ENCODE measurements around the gene UFL1.
"Not testable (repeated sequence)": the region's sequence is repeated elsewhere in the genome, so short reads cannot be mapped to it uniquely, and the experiment has no call there.

The UFL1 gene

DNA sequence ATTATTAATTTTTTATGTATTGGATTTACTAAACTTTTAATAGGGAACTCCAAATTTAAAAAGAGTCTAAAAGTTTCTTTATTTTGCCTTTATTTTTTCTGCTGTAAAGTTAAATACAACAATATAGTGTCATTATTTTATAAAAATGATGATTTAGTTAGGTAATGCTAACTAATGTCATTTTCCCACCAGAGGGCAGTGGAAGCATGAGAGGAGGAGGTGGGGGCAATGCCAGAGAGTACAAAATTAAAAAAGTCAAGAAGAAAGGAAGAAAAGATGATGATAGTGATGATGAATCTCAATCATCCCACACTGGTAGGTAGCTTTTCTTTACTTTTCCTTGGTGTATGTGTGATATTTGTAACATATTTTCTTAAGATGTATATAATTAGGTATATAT, 21.1 kb downstream of the UFL1 start:
- H3K27me3 Mint-ChIP-seq = no peaks in the 10 kb centered on the region
- peaks cover 41% of the 10 kb centered on the region for H3K36me3 Mint-ChIP-seq (ENCODE audit: low read depth)
- ATAC-seq (no peak), DNase-seq (no peak)
- H3K9me3 Mint-ChIP-seq = no peaks in the 10 kb centered on the region
- no peaks in the 10 kb centered on the region for H3K4me1 Mint-ChIP-seq
- H3K4me3 Mint-ChIP-seq = no peak overlapping the region
- no peak overlapping the region for H3K27ac Mint-ChIP-seq

DNA sequence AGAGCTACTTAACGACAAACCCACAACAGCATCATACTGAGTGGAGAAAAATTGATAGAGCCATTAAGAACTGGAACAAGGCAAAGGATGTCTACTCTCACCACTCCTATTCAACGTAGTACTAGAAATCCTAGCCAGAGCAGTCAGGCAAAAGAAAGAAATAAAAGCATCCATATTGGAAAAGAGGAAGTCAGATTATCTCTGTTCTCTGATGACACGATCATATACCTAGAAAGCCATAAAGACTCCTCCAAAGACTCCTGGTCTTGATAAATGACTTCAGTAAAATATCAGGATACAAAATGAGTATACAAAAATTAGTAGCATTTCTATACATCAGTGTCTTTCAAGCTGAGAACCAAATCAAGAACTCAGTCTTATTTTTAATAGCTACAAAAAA, 24.3 kb downstream of the UFL1 start:
- Mint-ChIP-seq H3K27me3 (no peaks in the 10 kb centered on the region), H3K4me1 (no peaks in the 10 kb centered on the region), H3K9me3 (no peaks in the 10 kb centered on the region), H3K36me3 (ENCODE audit: low read depth) (peaks cover 36% of the 10 kb centered on the region), H3K4me3 (no peak overlapping the region), H3K27ac (no peak overlapping the region)
- DNase-seq (no peak), ATAC-seq (no peak)

DNA sequence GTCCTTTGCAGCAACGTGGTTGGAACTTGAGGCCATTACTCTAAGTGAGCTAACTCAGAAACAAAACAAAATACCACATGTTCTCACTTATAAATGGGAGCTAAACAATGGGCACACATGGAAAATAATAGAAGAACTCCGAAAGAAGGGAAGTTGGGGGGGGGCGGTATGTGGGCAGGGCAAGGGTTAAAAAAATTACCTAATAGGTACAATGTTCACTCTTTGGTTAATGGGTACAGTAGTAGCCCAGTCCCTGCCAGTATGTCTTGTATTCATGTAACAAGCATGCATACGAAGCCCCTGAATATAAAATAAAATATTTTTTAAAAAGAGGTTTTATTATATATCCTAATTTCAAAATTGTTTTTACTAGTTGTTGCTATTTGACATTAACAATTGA, 26.0 kb downstream of the UFL1 start:
- peaks cover 40% of the 10 kb centered on the region for H3K36me3 Mint-ChIP-seq (ENCODE audit: low read depth)
- H3K4me3 Mint-ChIP-seq = no peak overlapping the region
- DNase-seq (no peak), ATAC-seq (no peak)
- H3K9me3 Mint-ChIP-seq = no peaks in the 10 kb centered on the region
- H3K4me1 Mint-ChIP-seq = no peaks in the 10 kb centered on the region
- no peak overlapping the region for H3K27ac Mint-ChIP-seq
- H3K27me3 Mint-ChIP-seq = no peaks in the 10 kb centered on the region

DNA sequence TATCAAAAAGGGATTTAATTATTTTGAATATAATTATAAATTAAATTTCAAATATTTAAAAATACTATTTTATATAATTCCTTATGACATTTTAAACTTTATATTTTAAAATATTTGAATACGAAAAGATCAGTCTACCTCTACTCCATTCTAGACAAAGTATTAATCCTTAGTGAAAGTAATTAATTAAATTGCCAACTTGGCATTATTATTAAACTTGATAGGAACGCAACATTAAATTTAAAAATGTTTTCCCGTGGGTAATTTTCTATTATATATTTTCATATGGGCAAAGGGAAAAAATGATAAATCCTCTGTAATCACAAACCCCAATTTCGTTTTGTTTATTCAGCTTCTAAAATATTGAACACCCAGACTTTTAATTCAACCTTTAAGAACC, 33.0 kb downstream of the UFL1 start:
- Mint-ChIP-seq H3K4me1 (no peaks in the 10 kb centered on the region), H3K36me3 (ENCODE audit: low read depth) (peaks cover 51% of the 10 kb centered on the region), H3K27ac (no peak overlapping the region), H3K9me3 (no peaks in the 10 kb centered on the region), H3K4me3 (no peak overlapping the region), H3K27me3 (no peaks in the 10 kb centered on the region)
- no peak for ATAC-seq
- DNase-seq = no peak

DNA sequence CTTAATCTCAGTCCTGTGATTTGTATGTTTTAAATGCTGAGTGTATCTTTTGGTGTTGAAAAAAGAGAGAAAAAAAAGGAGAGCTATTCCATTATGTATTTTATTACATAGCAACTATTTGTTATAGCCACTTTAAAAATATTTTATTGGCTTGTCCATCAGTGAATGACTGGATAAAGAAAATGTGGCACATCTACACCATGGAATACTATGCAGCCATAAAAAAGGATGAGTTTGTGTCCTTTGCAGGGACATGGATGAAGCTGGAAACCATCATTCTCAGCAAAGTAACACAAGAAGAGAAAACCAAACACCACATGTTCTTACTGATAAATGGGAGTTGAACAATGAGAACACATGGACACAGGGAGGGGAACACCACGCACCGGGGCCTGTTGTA, 38.1 kb downstream of the UFL1 start:
- not testable (repeated sequence) for DNase-seq, H3K9me3 Mint-ChIP-seq, H3K27ac Mint-ChIP-seq, H3K27me3 Mint-ChIP-seq, ATAC-seq, H3K4me3 Mint-ChIP-seq, H3K4me1 Mint-ChIP-seq
- peaks cover 19% of the 10 kb centered on the region for H3K36me3 Mint-ChIP-seq (ENCODE audit: low read depth)

DNA sequence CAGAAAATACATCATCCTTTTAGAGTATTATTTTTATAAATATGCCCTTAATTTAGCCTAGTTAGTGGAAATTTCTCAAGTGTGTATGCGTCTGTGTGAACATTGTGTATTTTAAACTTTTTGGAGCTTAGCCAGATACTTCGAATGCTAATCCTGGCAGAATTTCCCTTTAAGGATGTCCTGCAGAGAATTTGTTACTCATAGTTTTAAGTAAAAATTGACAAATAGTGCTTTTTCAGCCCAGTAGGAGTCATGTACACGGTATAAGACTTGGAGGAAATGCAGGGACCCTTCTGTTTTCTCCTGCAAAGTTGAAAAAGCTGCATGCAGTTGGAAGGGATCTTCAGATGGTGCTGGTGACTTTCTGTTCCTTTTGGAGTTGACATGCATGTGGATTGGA, 41.3 kb downstream of the UFL1 start, which contains the start of gene FHL5:
Gene FHL5 (plus strand): TSS at position 243 of the 400 bp plus-strand sequence. CDS start 40,486 bp downstream, outside the sequence.
- DNase-seq (no peak), ATAC-seq (no peak)
- Mint-ChIP-seq H3K36me3 (ENCODE audit: low read depth) (no peaks in the 10 kb centered on the region), H3K9me3 (no peaks in the 10 kb centered on the region), H3K4me3 (no peak within 1 kb of the TSS), H3K4me1 (peaks cover 2% of the 10 kb centered on the region), H3K27ac (no peak within 1 kb of the TSS), H3K27me3 (peaks cover 8% of the 10 kb centered on the region)

DNA sequence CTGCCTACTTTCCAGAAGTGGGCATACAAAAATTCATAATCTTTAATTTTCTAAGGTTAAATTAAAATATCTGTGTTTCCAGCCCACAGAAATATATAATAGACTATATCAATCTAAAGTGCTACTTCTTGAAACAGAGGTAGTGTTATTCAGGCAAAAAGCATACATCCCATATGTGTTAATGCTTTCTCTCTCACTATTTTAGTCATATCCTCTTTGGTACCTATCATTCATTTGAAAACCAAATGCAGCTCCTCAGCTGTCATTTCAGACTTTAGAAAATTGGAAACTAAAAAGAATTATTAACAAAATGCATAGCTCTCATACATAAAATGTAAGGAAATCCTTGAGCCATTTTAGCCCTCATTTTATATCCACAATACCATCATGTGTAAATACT, 42.2 kb downstream of the UFL1 start:
- DNase-seq (no peak), ATAC-seq (no peak)
- Mint-ChIP-seq H3K27ac (no peak overlapping the region), H3K36me3 (ENCODE audit: low read depth) (no peaks in the 10 kb centered on the region), H3K27me3 (peaks cover 11% of the 10 kb centered on the region), H3K4me1 (peaks cover 2% of the 10 kb centered on the region), H3K4me3 (no peak overlapping the region), H3K9me3 (peaks cover 2% of the 10 kb centered on the region)

DNA sequence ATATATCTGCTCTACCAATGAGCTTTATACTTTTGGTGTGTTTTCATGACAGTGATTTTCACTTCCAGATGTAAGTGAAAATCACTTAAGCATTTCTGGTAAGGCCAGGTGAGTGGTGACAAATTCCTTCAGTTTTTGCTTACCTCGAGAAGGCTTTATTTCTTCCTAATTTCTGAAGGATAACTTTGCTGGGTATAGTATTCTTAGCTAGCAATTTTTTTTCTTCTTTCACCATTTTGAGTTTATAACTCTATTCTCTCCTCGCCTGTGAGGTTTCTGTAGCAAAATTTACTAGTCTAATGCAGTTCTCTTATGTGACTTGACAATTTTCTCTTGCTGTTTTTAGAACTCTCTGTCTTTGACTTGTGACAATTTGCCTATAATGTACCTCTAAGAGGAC, 48.4 kb downstream of the UFL1 start:
- peaks cover 27% of the 10 kb centered on the region for H3K9me3 Mint-ChIP-seq
- H3K4me1 Mint-ChIP-seq = no peaks in the 10 kb centered on the region
- no peak overlapping the region for H3K4me3 Mint-ChIP-seq
- no peak for DNase-seq
- no peak overlapping the region for H3K27ac Mint-ChIP-seq
- peaks cover 18% of the 10 kb centered on the region for H3K27me3 Mint-ChIP-seq
- peaks cover 5% of the 10 kb centered on the region for H3K36me3 Mint-ChIP-seq (ENCODE audit: low read depth)
- no peak for ATAC-seq

DNA sequence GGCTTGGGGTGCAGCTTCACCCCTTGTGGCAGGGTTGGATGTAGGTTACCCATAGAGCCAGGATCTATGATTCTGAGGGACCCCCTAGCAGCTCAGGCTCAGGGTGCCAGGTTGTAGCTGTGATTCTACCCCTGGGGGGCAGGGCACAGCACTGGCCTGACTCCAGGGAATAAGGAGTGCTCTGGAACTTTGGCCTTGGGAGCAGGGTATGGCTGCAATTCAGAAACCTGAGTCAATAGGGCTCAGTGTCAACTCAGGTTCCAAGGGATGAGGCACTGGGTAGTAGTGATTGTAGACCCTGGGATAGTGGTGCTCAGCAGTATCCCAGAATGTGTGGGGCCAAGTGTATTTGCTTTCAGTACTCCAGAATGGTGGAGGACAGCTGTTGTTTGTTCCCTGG, 49.9 kb downstream of the UFL1 start:
- H3K4me3 Mint-ChIP-seq = no peak overlapping the region
- no peak for ATAC-seq
- H3K4me1 Mint-ChIP-seq = no peaks in the 10 kb centered on the region
- peaks cover 22% of the 10 kb centered on the region for H3K27me3 Mint-ChIP-seq
- peaks cover 5% of the 10 kb centered on the region for H3K36me3 Mint-ChIP-seq (ENCODE audit: low read depth)
- no peak for DNase-seq
- no peak overlapping the region for H3K27ac Mint-ChIP-seq
- H3K9me3 Mint-ChIP-seq = peaks cover 27% of the 10 kb centered on the region

DNA sequence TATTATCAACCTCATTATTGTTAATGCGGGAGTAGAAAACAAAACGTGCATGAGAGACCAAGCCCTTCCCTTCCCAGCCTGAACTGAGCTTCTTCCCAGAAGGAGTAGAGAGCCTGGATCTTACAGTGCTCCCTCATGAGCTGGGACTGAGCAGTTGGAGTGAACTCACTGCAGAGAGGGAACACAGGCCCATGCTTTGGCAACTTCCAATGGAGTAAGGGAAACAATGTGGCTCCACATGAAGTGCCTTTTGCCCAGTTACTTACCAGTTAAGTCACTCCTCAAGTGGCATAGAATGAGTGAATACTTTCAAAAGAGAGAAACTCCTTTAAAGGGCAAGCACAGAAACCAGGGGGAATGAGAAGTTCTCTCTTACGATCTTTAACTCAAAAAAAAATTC, 53.8 kb downstream of the UFL1 start:
- DNase-seq (no peak), ATAC-seq (no peak)
- peaks cover 2% of the 10 kb centered on the region for H3K36me3 Mint-ChIP-seq (ENCODE audit: low read depth)
- peaks cover 19% of the 10 kb centered on the region for H3K27me3 Mint-ChIP-seq
- H3K4me1 Mint-ChIP-seq = no peaks in the 10 kb centered on the region
- H3K9me3 Mint-ChIP-seq = peaks cover 10% of the 10 kb centered on the region
- H3K4me3 Mint-ChIP-seq = no peak overlapping the region
- H3K27ac Mint-ChIP-seq = no peak overlapping the region

DNA sequence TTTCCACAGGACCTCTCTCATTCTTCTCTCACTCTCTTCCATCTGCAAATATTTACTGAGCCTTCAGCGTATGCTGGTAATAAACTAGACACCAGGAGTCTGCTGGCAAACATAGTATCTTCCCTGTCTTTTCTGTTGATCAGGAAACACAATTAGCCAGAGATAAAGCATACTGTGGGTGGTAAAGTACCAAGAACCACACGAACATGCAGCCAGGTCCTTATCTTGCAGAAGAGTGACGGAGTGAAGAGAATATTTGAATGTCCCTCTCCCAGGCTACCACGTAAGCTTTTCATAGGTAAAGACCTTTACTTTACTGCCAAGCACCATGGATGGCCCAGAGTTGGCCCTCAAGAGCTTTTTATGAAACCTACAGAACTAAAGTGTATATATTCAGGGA, 54.6 kb downstream of the UFL1 start:
- peak; percentile 7 for ATAC-seq
- Mint-ChIP-seq H3K9me3 (peaks cover under 1% of the 10 kb centered on the region), H3K36me3 (ENCODE audit: low read depth) (no peaks in the 10 kb centered on the region), H3K4me1 (no peaks in the 10 kb centered on the region), H3K27ac (no peak overlapping the region), H3K4me3 (no peak overlapping the region), H3K27me3 (peaks cover 19% of the 10 kb centered on the region)
- no peak for DNase-seq

DNA sequence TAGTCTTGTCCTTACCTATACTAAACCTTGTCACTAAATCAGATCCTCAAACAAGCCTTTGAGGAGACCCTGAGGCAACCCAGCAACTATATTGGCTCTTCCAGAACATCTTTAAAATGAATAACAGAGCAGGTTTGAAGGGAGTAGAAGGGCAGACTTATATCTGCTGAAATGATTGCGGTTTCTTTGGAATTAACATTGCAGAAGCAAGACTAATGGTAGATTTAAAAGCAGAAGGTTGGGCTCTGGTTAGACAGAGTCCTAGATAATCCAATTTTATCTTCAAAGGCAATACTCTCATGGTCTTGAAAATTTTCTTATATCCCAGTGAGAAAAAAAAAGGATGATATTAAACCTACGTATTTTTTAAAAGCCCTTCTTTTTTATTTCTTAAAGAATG, 60.4 kb downstream of the UFL1 start:
- H3K36me3 Mint-ChIP-seq (ENCODE audit: low read depth) = no peaks in the 10 kb centered on the region

DNA sequence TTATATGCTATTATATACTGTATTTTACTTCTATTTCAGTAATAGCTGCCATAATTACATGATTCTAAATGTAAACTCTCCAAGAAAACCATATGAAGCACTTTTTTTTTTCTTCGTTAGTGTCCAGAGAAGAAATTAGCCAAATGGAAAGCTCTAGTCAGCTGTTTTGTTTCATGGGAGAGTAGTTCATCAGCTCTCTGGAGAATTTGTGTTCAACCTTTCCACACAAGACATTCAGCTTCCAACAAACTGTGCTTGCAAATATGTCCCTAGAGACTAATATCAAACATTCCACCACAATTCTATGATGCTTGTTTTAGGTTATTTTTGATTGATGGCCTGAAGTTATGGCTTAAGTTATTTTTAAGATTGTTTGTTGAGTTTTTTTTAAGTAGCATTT, 60.8 kb downstream of the UFL1 start:
- H3K27me3 Mint-ChIP-seq = peaks cover 13% of the 10 kb centered on the region
- no peaks in the 10 kb centered on the region for H3K36me3 Mint-ChIP-seq (ENCODE audit: low read depth)

More for the DNA sequence above, 60.4 kb downstream of the UFL1 start:
- no peak overlapping the region for H3K4me3 Mint-ChIP-seq
- H3K4me1 Mint-ChIP-seq = no peaks in the 10 kb centered on the region
- no peak overlapping the region for H3K27ac Mint-ChIP-seq
- no peak for DNase-seq
- H3K27me3 Mint-ChIP-seq = peaks cover 16% of the 10 kb centered on the region
- no peak for ATAC-seq
- no peaks in the 10 kb centered on the region for H3K9me3 Mint-ChIP-seq

DNA sequence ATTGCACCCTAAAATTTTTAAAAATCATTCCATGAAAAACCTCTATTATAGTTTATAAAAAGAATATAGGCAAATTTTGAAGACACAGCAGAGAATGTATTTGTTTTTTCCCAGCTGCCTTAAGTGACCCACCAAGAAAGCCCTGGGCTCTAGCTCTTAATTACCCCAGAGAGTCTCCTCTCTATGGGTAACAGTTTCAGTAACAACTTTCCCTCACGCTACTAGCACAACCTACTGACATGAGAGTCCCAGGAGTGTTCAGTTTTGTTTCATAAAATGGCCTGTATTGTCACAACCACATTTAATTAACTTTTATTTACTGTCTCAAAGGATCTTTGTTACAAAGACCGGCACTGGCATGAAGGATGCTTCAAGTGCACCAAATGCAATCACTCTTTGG, 82.8 kb downstream of the UFL1 start:
- DNase-seq = no peak
- ATAC-seq = no peak

More for the DNA sequence above, 60.8 kb downstream of the UFL1 start:
- Mint-ChIP-seq H3K9me3 (no peaks in the 10 kb centered on the region), H3K4me1 (no peaks in the 10 kb centered on the region), H3K4me3 (no peak overlapping the region), H3K27ac (no peak overlapping the region)
- DNase-seq (no peak), ATAC-seq (no peak)

More for the DNA sequence above, 82.8 kb downstream of the UFL1 start:
- H3K27me3 Mint-ChIP-seq = peaks cover 11% of the 10 kb centered on the region
- no peaks in the 10 kb centered on the region for H3K9me3 Mint-ChIP-seq
- no peak overlapping the region for H3K4me3 Mint-ChIP-seq
- no peaks in the 10 kb centered on the region for H3K36me3 Mint-ChIP-seq (ENCODE audit: low read depth)
- H3K4me1 Mint-ChIP-seq = no peaks in the 10 kb centered on the region
- H3K27ac Mint-ChIP-seq = no peak overlapping the region

All from activated naive CD8-positive, alpha-beta T cell treated with anti-CD3 and anti-CD28 coated beads, Interleukin-2, amount 50 U/mL, for 24 hours (primary cell).